Subcutaneous adipose tissue (tissue), 4 donors: ENCODE data around the gene STAG1. TPM values are rescaled to one million over a fixed set of nuclear protein-coding genes. Genes with fewer than 3 reads are reported as not detected.

Experiments used
- total RNA-seq, 4 donors: library from RNA; depleted of rRNA; stranded (reverse); fragments of >200 nt; gene quantifications; one replicate each; pipeline ENCODE4 v1.1.0, GENCODE V29; 2016
- TF ChIP-seq, protein P1 (sequence below): fragments of 450-650 bp; IDR thresholded peaks from one replicate; pipeline ENCODE4 v1.5.1; 2016; ENCODE audit warnings: low read depth, mild to moderate bottlenecking, control low read depth, antibody characterized with exemption, moderate library complexity

Gene STAG1
- total RNA-seq, 4 donors from 2014 or later, result 40.9 to 69.0 (median 54.0) TPM

GRCh38 chr3:136664771-136665170, 87.4 kb downstream of the STAG1 start:
- TF ChIP-seq, protein P1, sequence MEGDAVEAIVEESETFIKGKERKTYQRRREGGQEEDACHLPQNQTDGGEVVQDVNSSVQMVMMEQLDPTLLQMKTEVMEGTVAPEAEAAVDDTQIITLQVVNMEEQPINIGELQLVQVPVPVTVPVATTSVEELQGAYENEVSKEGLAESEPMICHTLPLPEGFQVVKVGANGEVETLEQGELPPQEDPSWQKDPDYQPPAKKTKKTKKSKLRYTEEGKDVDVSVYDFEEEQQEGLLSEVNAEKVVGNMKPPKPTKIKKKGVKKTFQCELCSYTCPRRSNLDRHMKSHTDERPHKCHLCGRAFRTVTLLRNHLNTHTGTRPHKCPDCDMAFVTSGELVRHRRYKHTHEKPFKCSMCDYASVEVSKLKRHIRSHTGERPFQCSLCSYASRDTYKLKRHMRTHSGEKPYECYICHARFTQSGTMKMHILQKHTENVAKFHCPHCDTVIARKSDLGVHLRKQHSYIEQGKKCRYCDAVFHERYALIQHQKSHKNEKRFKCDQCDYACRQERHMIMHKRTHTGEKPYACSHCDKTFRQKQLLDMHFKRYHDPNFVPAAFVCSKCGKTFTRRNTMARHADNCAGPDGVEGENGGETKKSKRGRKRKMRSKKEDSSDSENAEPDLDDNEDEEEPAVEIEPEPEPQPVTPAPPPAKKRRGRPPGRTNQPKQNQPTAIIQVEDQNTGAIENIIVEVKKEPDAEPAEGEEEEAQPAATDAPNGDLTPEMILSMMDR, result no peak

DNA sequence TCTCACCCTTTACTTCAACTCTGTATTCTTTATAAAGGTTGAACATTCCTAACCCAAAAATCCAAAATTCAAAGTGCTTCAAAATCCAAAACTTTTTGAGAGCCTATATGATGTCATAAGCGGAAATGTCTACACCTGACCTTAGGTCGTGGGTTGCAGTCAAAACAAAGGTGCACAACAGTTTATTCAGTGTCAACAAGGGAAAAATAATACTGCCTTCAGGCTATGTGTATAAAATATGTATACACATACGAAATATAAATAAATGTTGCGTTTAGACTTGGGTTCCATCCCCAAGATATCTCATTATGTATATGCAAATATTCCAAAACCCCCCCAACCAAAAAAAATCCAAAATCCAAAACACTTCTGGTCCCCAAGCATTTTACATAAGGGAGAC, 90.9 kb downstream of the STAG1 start:
- TF ChIP-seq, protein P1, result no peak

DNA sequence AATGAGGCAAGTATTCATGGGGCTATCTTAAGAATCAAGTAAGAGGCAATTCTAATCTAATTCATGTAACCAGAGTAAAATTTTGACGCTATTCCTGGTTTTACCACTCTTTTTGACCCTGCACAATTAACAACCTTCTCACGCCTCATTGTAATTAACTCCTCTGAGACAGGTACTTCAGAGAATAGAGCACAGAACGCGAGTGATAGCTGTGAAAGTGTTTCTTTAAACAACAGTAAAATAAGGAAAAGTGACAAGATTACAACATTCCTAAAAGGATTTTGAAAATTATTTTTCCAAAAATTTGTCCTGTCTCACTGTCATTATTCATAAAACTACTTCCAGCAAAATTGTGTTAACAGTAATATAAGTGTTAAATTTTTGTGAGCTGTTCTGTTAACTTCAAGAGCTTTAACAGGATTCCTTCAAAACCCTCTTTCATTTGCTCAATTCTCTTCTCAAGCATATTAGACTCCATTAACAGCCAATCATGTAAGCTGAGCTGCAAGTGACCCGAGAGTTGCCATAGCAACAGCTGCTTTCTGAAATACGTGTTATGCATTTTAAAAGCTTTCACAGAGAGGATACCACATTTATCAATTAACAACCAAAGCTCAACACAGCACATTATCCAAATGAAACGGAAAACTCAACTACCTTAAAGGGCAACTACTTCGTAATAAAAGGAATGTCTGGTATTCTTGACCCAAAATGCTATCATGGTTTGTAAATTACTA, 93.1 kb downstream of the STAG1 start:
- TF ChIP-seq, protein P1, result no peak

DNA sequence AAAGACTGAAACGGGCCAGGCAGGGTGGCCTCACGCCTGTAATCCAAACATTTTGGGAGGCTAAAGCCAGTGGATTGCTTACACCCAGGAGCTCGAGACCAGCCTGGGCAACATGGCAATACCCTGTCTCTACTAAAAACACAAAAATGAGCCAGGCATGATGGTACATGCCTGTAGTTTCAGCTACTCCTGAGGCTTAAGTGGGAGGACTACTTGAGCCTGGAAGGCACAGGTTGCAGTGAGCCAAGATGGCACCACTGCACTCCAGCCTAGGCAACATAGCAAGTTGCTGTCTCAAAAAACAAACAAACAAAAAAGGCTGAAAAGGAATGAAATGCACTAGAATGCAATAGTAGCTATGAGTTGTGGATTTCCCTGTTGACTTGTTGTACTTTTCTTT, 94.7 kb downstream of the STAG1 start:
- TF ChIP-seq, protein P1, result no peak

GRCh38 chr3:136653628-136654027, 98.5 kb downstream of the STAG1 start:
- TF ChIP-seq, protein P1, result no peak

DNA sequence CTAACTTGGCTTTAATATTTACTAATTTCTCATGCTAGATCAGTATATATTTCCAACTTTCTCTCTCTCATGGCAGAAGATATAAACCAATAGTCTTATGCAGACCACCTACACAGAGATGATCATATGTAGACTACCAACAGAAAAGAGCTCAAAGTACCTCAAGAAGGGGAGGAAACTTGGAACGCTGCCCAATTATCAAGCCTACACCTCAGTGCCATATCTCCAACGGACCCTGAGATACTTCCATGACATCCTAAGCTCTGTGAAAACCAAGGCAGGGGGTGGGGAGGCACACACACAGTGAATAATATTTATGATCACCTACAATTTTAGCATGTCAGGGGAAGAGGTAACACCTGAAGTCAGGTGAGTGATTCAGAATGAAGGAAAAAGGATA, 100.6 kb downstream of the STAG1 start:
- TF ChIP-seq, protein P1, result no peak

DNA sequence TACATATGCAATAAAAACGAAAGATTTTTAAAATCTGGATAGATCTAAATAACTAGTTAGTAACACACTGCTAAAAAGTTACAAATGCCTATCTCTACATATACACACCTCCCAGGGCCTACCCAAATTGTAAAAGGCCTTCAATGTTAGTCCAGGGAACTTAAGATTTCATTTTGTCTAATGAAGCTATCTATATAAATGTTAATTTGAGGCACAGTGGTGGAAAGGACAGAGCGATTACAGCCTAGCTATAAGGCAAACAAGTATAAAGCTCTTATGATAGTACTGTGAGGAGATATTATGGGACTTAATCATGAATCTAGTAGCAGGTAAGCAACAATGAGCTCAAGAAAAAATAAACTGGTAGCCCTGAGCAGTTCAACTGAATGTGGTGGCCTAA, 101.7 kb downstream of the STAG1 start:
- TF ChIP-seq, protein P1, result no peak
